K562 (cell line): ENCODE results near the gene SERPINB5. TPM values are rescaled to one million over a fixed set of nuclear protein-coding genes. Genes with fewer than 3 reads are reported as not detected.

Experiments used
- ATAC-seq: fragments of 200-7000 bp; cut with Tn5 transposase; 3 replicates; pipeline ENCODE4 v1.9.1; 2020; ENCODE audit warnings: moderate library complexity
- BruUV-seq: library from RNA; stranded (reverse); fragments of 400-500 nt; replicated peaks from 2 replicates; lab custom pipeline; 2021; lab: Mats Ljungman, UMichigan
- CTCF ChIA-PET: fragments of 300-600 bp; formaldehyde crosslinking; extraction: SDS; loops from one replicate; lab custom pipeline; 2021; ENCODE audit warnings: low intra/inter-chr PET ratio; lab: Yijun Ruan, JAX
- POLR2A ChIA-PET: fragments of 300-600, 350-650 bp; sonication (Branson Sonifier 250); formaldehyde crosslinking; extraction: SDS; loops from one replicate; lab custom pipeline; 2021; ENCODE audit warnings: antibody characterized with exemption, inconsistent platforms; lab: Yijun Ruan, JAX
- DNase-seq, 4 experiments: peaks; one replicate each; pipeline versions ENCODE4 v3.0.0 to v3.0.0-alpha.2; 2011 to 2018; ENCODE audit warnings: low spot score in 3 of 4, mixed read lengths in 3 of 4; ENCODE audit errors: extremely low read depth in 1 of 4
- FAIRE-seq: peaks from 2 replicates; lab custom pipeline; 2011; peaks lifted over from hg19 to GRCh38; lab: Jason Lieb, UNC
- H2AFZ ChIP-seq: 2 replicates; pipeline ENCODE4 v1.6.0; 2011; ENCODE audit warnings: low read depth, low read length, control low read depth, inconsistent platforms
- H3K27ac ChIP-seq: fragments of 200-600 bp; 3 replicates; pipeline ENCODE4 v1.8.0; 2011; ENCODE audit warnings: low read depth, mild to moderate bottlenecking, control low read depth, inconsistent platforms, low read length, moderate library complexity, mixed read lengths; ENCODE audit errors: extremely low read depth
- H3K27me3 ChIP-seq, 2 experiments: fragments of 300-600 bp in 1 of 2; 2 replicates in 1 of 2; 3 replicates in 1 of 2; pipeline versions ENCODE4 v1.6.0 to v1.8.0; 2011; ENCODE audit warnings: inconsistent platforms in 2 of 2, low read length in 2 of 2, mild to moderate bottlenecking in 1 of 2, mixed read lengths in 1 of 2, moderate library complexity in 1 of 2; ENCODE audit not compliant: control insufficient read depth in 2 of 2, insufficient read depth in 2 of 2
- H3K36me3 ChIP-seq: fragments of 300-600 bp; 3 replicates; pipeline ENCODE4 v1.8.0; 2011; ENCODE audit warnings: mild to moderate bottlenecking, low read length, inconsistent platforms; ENCODE audit not compliant: control insufficient read depth, insufficient read depth
- H3K4me1 ChIP-seq, 2 experiments: fragments of 200-600 bp in 1 of 2; replicated peaks in 1 of 2; 2 replicates in 1 of 2; 3 replicates in 1 of 2; pipeline versions ENCODE4 v1.5.1 to v1.8.0; 2011; ENCODE audit warnings: inconsistent platforms in 2 of 2, low read length in 2 of 2, mild to moderate bottlenecking in 1 of 2, mixed read lengths in 1 of 2, moderate library complexity in 1 of 2; ENCODE audit not compliant: control insufficient read depth in 2 of 2, insufficient read depth in 2 of 2
- H3K4me2 ChIP-seq: 2 replicates; pipeline ENCODE4 v1.6.1; 2011; ENCODE audit warnings: low read length, control low read depth, inconsistent platforms, mixed read lengths; ENCODE audit not compliant: insufficient read depth
- H3K4me3 ChIP-seq: fragments of 200-600 bp; sonication (generic), shearing (Covaris generic); 2 replicates; pipeline ENCODE4 v1.5.1; 2016; ENCODE audit warnings: control low read depth, inconsistent platforms
- H3K79me2 ChIP-seq: fragments of 200-600 bp; 3 replicates; pipeline ENCODE4 v1.8.0; 2011; ENCODE audit warnings: low read length, inconsistent platforms; ENCODE audit not compliant: control insufficient read depth, insufficient read depth
- H3K9ac ChIP-seq, 2 experiments: 2 replicates each; pipeline versions ENCODE4 v1.6.0 to v1.6.1; 2011; ENCODE audit warnings: low read depth in 2 of 2, low read length in 2 of 2, control low read depth in 1 of 2, inconsistent platforms in 1 of 2, mild to moderate bottlenecking in 1 of 2, mixed read lengths in 1 of 2; ENCODE audit not compliant: insufficient read depth in 1 of 2
- H3K9me1 ChIP-seq: one replicate; pipeline ENCODE4 v1.6.0; 2011; ENCODE audit warnings: inconsistent platforms, mild to moderate bottlenecking, low read length, moderate library complexity; ENCODE audit not compliant: control insufficient read depth, insufficient read depth
- H3K9me3 ChIP-seq: replicated peaks from 2 replicates; pipeline ENCODE4 v1.5.1; 2011; ENCODE audit warnings: low read depth, low read length, inconsistent platforms; ENCODE audit not compliant: control insufficient read depth, insufficient read depth
- H4K20me1 ChIP-seq: replicated peaks from 2 replicates; pipeline ENCODE4 v1.6.1; 2011; ENCODE audit warnings: low read length, inconsistent platforms, mixed read lengths; ENCODE audit not compliant: control insufficient read depth, insufficient read depth
- ATF3 ChIP-seq, 2 experiments: fragments of 450-650 bp in 1 of 2; sonication (generic) in 1 of 2; formaldehyde crosslinking in 1 of 2; IDR thresholded peaks in 1 of 2; conservative IDR thresholded peaks in 1 of 2; 2 replicates each; pipeline versions ENCODE4 v1.6.1 to v1.8.1; 2016 to 2023; ENCODE audit warnings: mild to moderate bottlenecking in 2 of 2, moderate library complexity in 2 of 2, inconsistent platforms in 1 of 2, missing genetic modification reagents in 1 of 2
- CTCFL ChIP-seq: IDR thresholded peaks from 2 replicates; pipeline ENCODE4 v1.6.1; 2011; ENCODE audit warnings: borderline replicate concordance, low read depth, mild to moderate bottlenecking, moderate library complexity, low read length; ENCODE audit not compliant: insufficient read depth, poor library complexity, severe bottlenecking
- MTA1 ChIP-seq: fragments of 450-650 bp; IDR thresholded peaks from 2 replicates; pipeline ENCODE4 v1.6.1; 2017; ENCODE audit warnings: borderline replicate concordance
- MTA2 ChIP-seq: fragments of 450-650 bp; IDR thresholded peaks from 2 replicates; pipeline ENCODE4 v1.6.1; 2016; ENCODE audit warnings: low read depth
- RUNX1 ChIP-seq: sonication (generic); IDR thresholded peaks from 2 replicates; pipeline ENCODE4 v1.6.1; 2016; ENCODE audit warnings: antibody characterized with exemption, low read depth
- SAFB ChIP-seq: fragments of 200-400 bp; formaldehyde crosslinking; IDR thresholded peaks from 2 replicates; pipeline ENCODE4 v1.6.1; 2017; ENCODE audit warnings: low read depth, low read length, borderline replicate concordance
- SFPQ ChIP-seq: fragments of 200-400 bp; formaldehyde crosslinking; IDR thresholded peaks from 2 replicates; pipeline ENCODE4 v1.6.1; 2017; ENCODE audit warnings: mild to moderate bottlenecking, low read depth, low read length, moderate library complexity
- SMC3 ChIP-seq: conservative IDR thresholded peaks from 2 replicates; pipeline ENCODE4 v1.6.1; 2011; ENCODE audit warnings: low read depth, low read length, improper control_type of control experiment; ENCODE audit not compliant: insufficient read depth
- SREBF1 ChIP-seq: fragments of 150-350 bp; IDR thresholded peaks from 2 replicates; pipeline ENCODE4 v1.6.1; 2014; ENCODE audit warnings: antibody characterized with exemption, low read depth, low read length, borderline replicate concordance
- ZNF12 ChIP-seq: sonication (generic); formaldehyde crosslinking; IDR thresholded peaks from 2 replicates; pipeline ENCODE4 v1.4.0; 2020; ENCODE audit warnings: mild to moderate bottlenecking, missing genetic modification reagents
- ZNF134 ChIP-seq: fragments of 250-450 bp; sonication (Bioruptor Pico); conservative IDR thresholded peaks from 2 replicates; pipeline ENCODE4 v1.4.0; 2020
- ZNF431 ChIP-seq: sonication (generic); formaldehyde crosslinking; IDR thresholded peaks from 2 replicates; pipeline ENCODE4 v1.8.0; 2022; ENCODE audit warnings: mild to moderate bottlenecking, missing genetic modification reagents
- WGBS: fragments of 100-300 bp; shearing (Covaris generic); methylation state at CpG from one replicate; pipeline ENCODE4 v1.1.6; 2016; ENCODE audit warnings: low coverage, mixed read lengths; ENCODE audit not compliant: insufficient coverage; ENCODE audit errors: missing lambda C conversion rate; 5-methylcytosine and 5-hydroxymethylcytosine counted together
- in situ Hi-C: fragments of 300-500 bp; cut with MboI; formaldehyde crosslinking; loops from 4 replicates; pipeline ENCODE4 v1.15.0; 2018; ENCODE audit warnings: inconsistent platforms, mixed read lengths
- intact Hi-C: fragments of 100-400 bp; cut with micrococcal nuclease; formaldehyde crosslinking; loops from 2 replicates; pipeline ENCODE4 v1.14.2; 2022
- polyA plus RNA-seq, 8 experiments: library from polyadenylated mRNA; depleted of rRNA in 4 of 8; stranded (reverse) in 5 of 8; unstranded in 3 of 8; fragments of >200 nt; fragmentation: Nextera tagmentation in 2 of 8; fragmentation: Illumina TruSeq in 1 of 8; extraction: Ambion mirVana in 2 of 8; extraction: Trizol in 1 of 8; gene quantifications; 2 replicates each; pipeline versions ENCODE4 v1.2.1 to v1.2.3, GENCODE V29; 2011 to 2014; ENCODE audit warnings: inconsistent platforms in 1 of 8, missing spikeins in 1 of 8
- total RNA-seq, 7 experiments: library from RNA; depleted of rRNA in 6 of 7; stranded (reverse); fragments of >200 nt in 6 of 7; fragmentation: Illumina TruSeq in 2 of 7; extraction: Trizol in 2 of 7; gene quantifications; 2 replicates each; pipeline versions ENCODE4 v1.2.1 to v1.2.3, GENCODE V29; 2011 to 2021; ENCODE audit warnings: low replicate concordance in 1 of 7
- TF ChIP-seq, protein P1 (sequence below): fragments of 250-450 bp; sonication (Bioruptor Pico); IDR thresholded peaks from 2 replicates; pipeline ENCODE4 v1.4.0; 2020; ENCODE audit warnings: mild to moderate bottlenecking
- TF ChIP-seq, protein P2 (sequence below): fragments of 450-650 bp; formaldehyde crosslinking; IDR thresholded peaks from 2 replicates; pipeline ENCODE4 v1.4.0; 2022; ENCODE audit warnings: missing genetic modification characterization

The SERPINB5 gene
- total and polyA plus RNA-seq, 9 of the 15 experiments (the other 6 are each of a cell fraction or from before 2014, with no cell fraction given): 0.05 to 1.4 (median 0.49) TPM; not detected in 1

DNA sequence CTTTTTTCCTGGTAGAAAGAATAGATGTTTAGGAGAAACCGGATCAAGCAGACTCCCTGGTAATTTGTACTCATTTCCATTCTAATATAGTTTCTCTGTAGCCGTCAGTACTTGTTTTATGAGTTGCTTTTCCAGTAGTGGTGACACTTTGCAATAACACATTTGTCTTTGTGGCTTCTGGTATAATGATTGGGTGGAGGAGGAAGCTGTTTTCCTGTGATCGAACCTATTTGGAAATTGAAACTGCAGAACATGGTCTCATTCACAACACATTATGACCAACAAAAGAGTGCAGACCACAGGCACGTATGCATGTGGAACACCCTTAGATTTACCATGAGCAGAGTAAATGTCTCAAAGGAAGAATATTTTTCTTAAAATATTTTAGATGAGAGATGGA is 57.9 kb downstream of the SERPINB5 start:
- CTCF ChIA-PET: no interaction called here
- no peak for TF ChIP-seq ATF3 (IDR thresholded peaks at IDR 0.05)
- no peak for TF ChIP-seq ATF3 (CRISPR knock-in tag; conservative IDR thresholded peaks at IDR 0.05)
- TF ChIP-seq, protein P1, sequence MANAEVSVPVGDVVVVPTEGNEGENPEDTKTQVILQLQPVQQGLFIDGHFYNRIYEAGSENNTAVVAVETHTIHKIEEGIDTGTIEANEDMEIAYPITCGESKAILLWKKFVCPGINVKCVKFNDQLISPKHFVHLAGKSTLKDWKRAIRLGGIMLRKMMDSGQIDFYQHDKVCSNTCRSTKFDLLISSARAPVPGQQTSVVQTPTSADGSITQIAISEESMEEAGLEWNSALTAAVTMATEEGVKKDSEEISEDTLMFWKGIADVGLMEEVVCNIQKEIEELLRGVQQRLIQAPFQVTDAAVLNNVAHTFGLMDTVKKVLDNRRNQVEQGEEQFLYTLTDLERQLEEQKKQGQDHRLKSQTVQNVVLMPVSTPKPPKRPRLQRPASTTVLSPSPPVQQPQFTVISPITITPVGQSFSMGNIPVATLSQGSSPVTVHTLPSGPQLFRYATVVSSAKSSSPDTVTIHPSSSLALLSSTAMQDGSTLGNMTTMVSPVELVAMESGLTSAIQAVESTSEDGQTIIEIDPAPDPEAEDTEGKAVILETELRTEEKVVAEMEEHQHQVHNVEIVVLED (CRISPR knock-in tag): no peak
- TF ChIP-seq ZNF134 (CRISPR knock-in tag): no peak
- no peak for TF ChIP-seq MTA1
- TF ChIP-seq ZNF12 (CRISPR knock-in tag): no peak
- TF ChIP-seq, protein P2, sequence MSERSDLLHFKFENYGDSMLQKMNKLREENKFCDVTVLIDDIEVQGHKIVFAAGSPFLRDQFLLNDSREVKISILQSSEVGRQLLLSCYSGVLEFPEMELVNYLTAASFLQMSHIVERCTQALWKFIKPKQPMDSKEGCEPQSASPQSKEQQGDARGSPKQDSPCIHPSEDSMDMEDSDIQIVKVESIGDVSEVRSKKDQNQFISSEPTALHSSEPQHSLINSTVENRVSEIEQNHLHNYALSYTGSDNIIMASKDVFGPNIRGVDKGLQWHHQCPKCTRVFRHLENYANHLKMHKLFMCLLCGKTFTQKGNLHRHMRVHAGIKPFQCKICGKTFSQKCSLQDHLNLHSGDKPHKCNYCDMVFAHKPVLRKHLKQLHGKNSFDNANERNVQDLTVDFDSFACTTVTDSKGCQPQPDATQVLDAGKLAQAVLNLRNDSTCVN: no peak
- TF ChIP-seq SREBF1: no peak
- TF ChIP-seq SMC3: no peak
- no peak for TF ChIP-seq CTCFL
- TF ChIP-seq SFPQ: no peak
- TF ChIP-seq RUNX1: no peak
- TF ChIP-seq MTA2: no peak
- no peak for TF ChIP-seq SAFB
- no peak for TF ChIP-seq ZNF431 (CRISPR knock-in tag)

More for the DNA sequence above, 57.9 kb downstream of the SERPINB5 start:
- H3K36me3 ChIP-seq: no peaks in the 10 kb centered on the region
- H3K79me2 ChIP-seq: no peaks in the 10 kb centered on the region
- BruUV-seq: no TSS peak
- H3K4me3 ChIP-seq: no peak overlapping the region
- no peak overlapping the region for H3K4me2 ChIP-seq
- H3K9ac ChIP-seq: no peak overlapping the region
- H3K9me1 ChIP-seq: no peaks in the 10 kb centered on the region
- POLR2A ChIA-PET: no interaction called here
- no peak for DNase-seq
- in situ Hi-C loops (no loop called here), intact Hi-C loops (no loop called here)
- ATAC-seq: no peak
- no peaks in the 10 kb centered on the region for H3K27me3 ChIP-seq
- no peaks in the 10 kb centered on the region for H3K4me1 ChIP-seq
- H3K27ac ChIP-seq: no peak overlapping the region
- FAIRE-seq: no peak
- no peak overlapping the region for H2AFZ ChIP-seq
- no peaks in the 10 kb centered on the region for H3K9me3 ChIP-seq
- H4K20me1 ChIP-seq: no peaks in the 10 kb centered on the region
- 0% methylated on average over 4 of the region's 4 CpGs for WGBS
